ENCODE data around the gene IL4. TPM values are rescaled to one million over a fixed set of nuclear protein-coding genes. Genes with fewer than 3 reads are reported as not detected.
"Not testable (repeated sequence)": the region's sequence is repeated elsewhere in the genome, so short reads cannot be mapped to it uniquely, and the experiment has no call there.

IL4 gene
- total RNA-seq (ENCODE audit: low replicate concordance): 0.36 TPM in 1 of 2 replicates, not detected in the other

DNA sequence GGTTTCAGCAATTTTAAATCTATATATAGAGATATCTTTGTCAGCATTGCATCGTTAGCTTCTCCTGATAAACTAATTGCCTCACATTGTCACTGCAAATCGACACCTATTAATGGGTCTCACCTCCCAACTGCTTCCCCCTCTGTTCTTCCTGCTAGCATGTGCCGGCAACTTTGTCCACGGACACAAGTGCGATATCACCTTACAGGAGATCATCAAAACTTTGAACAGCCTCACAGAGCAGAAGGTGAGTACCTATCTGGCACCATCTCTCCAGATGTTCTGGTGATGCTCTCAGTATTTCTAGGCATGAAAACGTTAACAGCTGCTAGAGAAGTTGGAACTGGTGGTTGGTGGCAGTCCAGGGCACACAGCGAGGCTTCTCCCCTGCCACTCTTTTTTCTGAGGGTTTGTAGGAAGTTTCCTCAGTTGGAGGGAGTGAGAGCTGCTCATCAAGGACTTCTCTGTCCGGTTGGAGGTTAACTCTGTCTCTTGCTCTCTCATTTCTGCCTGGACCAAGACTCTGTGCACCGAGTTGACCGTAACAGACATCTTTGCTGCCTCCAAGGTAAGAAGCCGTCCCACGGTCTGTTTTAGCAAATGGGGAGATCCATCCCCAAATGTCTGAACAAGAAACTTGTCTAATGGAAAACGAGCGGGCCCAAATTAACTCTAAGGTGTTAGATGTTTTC, at the start of gene IL4:
IL4 (plus strand) TSS at position 51 of the 692 bp plus-strand sequence; CDS start at position 113, 62 bp downstream.
- DNase-seq (ENCODE audit: low read depth): no peak
- H3K4me3 ChIP-seq (ENCODE audit: low read depth, low read length): peak within 1 kb of the TSS; percentile 48
- TF ChIP-seq, protein P1, sequence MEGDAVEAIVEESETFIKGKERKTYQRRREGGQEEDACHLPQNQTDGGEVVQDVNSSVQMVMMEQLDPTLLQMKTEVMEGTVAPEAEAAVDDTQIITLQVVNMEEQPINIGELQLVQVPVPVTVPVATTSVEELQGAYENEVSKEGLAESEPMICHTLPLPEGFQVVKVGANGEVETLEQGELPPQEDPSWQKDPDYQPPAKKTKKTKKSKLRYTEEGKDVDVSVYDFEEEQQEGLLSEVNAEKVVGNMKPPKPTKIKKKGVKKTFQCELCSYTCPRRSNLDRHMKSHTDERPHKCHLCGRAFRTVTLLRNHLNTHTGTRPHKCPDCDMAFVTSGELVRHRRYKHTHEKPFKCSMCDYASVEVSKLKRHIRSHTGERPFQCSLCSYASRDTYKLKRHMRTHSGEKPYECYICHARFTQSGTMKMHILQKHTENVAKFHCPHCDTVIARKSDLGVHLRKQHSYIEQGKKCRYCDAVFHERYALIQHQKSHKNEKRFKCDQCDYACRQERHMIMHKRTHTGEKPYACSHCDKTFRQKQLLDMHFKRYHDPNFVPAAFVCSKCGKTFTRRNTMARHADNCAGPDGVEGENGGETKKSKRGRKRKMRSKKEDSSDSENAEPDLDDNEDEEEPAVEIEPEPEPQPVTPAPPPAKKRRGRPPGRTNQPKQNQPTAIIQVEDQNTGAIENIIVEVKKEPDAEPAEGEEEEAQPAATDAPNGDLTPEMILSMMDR (IDR thresholded peaks at IDR 0.05; ENCODE audit: insufficient read depth, low read length): no peak

- no peak for DNase-seq (ENCODE audit: low read depth)
- TF ChIP-seq, protein P1 (IDR thresholded peaks at IDR 0.05; ENCODE audit: insufficient read depth, low read length): no peak
- H3K4me3 ChIP-seq (ENCODE audit: low read depth, low read length): no peak overlapping the region
Observed at GRCh38 chr5:132627470-132627869, 46.3 kb upstream of the IL4 start.

GRCh38 chr5:132628814-132629213, 45.0 kb upstream of the IL4 start:
- TF ChIP-seq, protein P1 (IDR thresholded peaks at IDR 0.05; ENCODE audit: insufficient read depth, low read length): no peak
- no peak overlapping the region for H3K4me3 ChIP-seq (ENCODE audit: low read depth, low read length)
- DNase-seq (ENCODE audit: low read depth): no peak

- no peak overlapping the region for H3K4me3 ChIP-seq (ENCODE audit: low read depth, low read length)
- no peak for DNase-seq (ENCODE audit: low read depth)
- TF ChIP-seq, protein P1 (IDR thresholded peaks at IDR 0.05; ENCODE audit: insufficient read depth, low read length): no peak
Observed at GRCh38 chr5:132629230-132629944, 44.4 kb upstream of the IL4 start.

DNA sequence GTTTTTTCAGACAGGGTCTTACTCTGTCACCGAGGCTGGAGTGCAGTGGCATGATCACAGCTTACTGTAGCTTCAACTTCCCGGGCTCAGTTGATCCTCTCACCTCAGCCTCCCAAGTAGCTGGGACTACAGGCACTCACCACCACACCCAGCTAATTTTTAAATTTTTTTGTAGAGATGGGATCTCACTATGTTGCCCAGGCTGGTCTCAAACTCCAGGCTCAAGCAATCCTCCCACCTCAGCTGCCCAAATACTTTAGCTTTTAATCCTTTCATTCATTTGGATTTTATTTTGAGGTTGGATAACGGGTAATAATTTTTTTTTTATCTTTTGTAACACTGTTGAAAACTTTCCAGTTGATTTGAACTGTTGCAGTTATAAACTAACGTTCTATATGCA, 40.2 kb upstream of the IL4 start:
- not testable (repeated sequence) for H3K4me3 ChIP-seq (ENCODE audit: low read depth, low read length); DNase-seq (ENCODE audit: low read depth)

DNA sequence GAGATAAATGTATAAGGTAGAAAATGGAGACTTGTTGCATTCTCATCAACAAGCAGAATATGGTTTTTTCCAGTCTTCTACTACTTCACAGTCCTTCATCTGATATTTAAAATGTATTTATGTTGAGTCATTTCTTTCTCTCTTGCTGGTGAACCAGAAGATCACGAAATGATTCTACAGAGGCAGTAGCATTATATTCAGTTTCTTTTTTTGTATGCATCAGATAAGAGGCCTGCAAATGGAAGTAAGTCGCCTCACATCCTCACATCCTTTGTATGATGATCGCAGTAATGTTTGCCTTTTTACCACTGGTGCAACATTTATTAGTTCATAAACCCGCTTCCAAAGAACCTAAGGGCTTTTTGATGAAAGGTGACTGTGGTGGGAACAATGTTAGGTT, 37.9 kb upstream of the IL4 start:
- DNase-seq (ENCODE audit: low read depth): no peak
- TF ChIP-seq, protein P1 (IDR thresholded peaks at IDR 0.05; ENCODE audit: insufficient read depth, low read length): no peak
- no peak overlapping the region for H3K4me3 ChIP-seq (ENCODE audit: low read depth, low read length)

DNA sequence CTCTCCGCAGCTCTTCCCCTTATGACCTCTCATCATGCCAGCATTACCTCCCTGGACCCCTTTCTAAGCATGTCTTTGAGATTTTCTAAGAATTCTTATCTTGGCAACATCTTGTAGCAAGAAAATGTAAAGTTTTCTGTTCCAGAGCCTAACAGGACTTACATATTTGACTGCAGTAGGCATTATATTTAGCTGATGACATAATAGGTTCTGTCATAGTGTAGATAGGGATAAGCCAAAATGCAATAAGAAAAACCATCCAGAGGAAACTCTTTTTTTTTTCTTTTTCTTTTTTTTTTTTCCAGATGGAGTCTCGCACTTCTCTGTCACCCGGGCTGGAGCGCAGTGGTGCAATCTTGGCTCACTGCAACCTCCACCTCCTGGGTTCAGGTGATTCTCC, 36.5 kb upstream of the IL4 start:
- peak; percentile 11 for DNase-seq (ENCODE audit: low read depth)
- no peak overlapping the region for H3K4me3 ChIP-seq (ENCODE audit: low read depth, low read length)
- TF ChIP-seq, protein P1 (IDR thresholded peaks at IDR 0.05; ENCODE audit: insufficient read depth, low read length): no peak
